GM12864 (cell line): ENCODE data around the gene LAMA4.

Source experiments
- DNase-seq: peaks from one replicate; pipeline ENCODE4 v3.0.0-alpha.2; 2011; ENCODE audit warnings: low read depth
- H3K4me3 ChIP-seq: 2 replicates; pipeline ENCODE4 v1.5.1; 2011; ENCODE audit warnings: mild to moderate bottlenecking, low read depth, low read length, control low read depth
- TF ChIP-seq, protein P1 (sequence below): IDR thresholded peaks from 2 replicates; pipeline ENCODE4 v1.5.1; 2011; ENCODE audit warnings: low read depth, mild to moderate bottlenecking, moderate library complexity, low read length, control low read depth, inconsistent platforms; ENCODE audit errors: missing control alignments

LAMA4 gene

GRCh38 chr6:112223070-112223861, 31.1 kb downstream of the LAMA4 start:
- no peak for DNase-seq
- no peak overlapping the region for H3K4me3 ChIP-seq
- TF ChIP-seq, protein P1, sequence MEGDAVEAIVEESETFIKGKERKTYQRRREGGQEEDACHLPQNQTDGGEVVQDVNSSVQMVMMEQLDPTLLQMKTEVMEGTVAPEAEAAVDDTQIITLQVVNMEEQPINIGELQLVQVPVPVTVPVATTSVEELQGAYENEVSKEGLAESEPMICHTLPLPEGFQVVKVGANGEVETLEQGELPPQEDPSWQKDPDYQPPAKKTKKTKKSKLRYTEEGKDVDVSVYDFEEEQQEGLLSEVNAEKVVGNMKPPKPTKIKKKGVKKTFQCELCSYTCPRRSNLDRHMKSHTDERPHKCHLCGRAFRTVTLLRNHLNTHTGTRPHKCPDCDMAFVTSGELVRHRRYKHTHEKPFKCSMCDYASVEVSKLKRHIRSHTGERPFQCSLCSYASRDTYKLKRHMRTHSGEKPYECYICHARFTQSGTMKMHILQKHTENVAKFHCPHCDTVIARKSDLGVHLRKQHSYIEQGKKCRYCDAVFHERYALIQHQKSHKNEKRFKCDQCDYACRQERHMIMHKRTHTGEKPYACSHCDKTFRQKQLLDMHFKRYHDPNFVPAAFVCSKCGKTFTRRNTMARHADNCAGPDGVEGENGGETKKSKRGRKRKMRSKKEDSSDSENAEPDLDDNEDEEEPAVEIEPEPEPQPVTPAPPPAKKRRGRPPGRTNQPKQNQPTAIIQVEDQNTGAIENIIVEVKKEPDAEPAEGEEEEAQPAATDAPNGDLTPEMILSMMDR = no peak

GRCh38 chr6:112221981-112222852, 32.1 kb downstream of the LAMA4 start:
- no peak overlapping the region for H3K4me3 ChIP-seq
- TF ChIP-seq, protein P1 = no peak
- no peak for DNase-seq

DNA sequence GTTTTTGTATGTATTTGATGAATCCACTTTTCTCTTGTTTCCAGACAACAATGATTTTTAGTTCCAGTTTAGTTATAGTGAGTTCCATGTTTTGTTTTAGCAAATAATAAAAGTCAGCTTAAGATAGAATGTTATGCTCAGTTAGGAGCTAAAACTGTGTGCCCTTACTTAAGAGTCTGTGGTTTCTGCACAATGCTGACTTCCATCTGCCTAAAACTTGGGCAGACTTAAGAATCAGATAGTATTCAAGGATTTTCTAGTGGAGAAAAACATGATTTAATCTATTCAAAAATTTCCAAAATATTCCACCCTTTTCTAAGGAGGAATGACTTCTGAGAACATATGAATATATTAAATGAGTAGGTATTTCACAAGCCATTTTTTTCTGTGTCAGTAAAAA, 32.8 kb downstream of the LAMA4 start:
- no peak overlapping the region for H3K4me3 ChIP-seq
- TF ChIP-seq, protein P1 = no peak
- DNase-seq = no peak

DNA sequence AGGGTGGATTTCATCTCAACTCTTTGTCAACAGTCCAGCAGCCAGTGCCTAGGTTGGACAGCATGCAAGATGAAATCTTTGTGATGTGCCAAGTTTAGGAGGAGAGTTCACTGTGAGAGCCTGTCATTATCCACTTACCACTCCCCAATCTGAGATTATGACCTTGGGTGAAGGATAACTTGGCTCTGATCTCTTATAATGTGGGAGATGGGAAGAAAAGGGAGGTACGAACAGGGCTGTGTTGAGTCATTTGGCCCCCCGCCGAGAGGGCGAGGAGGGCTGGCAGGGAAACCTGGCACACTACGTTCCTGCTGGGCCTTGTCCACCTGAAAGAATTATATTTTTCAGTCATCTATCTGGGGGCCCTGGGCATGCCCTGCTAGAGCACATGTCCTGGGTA, 35.8 kb downstream of the LAMA4 start:
- TF ChIP-seq, protein P1 = no peak
- no peak for DNase-seq
- no peak overlapping the region for H3K4me3 ChIP-seq

- DNase-seq = no peak
- TF ChIP-seq, protein P1 = no peak
- H3K4me3 ChIP-seq = no peak overlapping the region
Observed at GRCh38 chr6:112216662-112217551, 37.5 kb downstream of the LAMA4 start.

DNA sequence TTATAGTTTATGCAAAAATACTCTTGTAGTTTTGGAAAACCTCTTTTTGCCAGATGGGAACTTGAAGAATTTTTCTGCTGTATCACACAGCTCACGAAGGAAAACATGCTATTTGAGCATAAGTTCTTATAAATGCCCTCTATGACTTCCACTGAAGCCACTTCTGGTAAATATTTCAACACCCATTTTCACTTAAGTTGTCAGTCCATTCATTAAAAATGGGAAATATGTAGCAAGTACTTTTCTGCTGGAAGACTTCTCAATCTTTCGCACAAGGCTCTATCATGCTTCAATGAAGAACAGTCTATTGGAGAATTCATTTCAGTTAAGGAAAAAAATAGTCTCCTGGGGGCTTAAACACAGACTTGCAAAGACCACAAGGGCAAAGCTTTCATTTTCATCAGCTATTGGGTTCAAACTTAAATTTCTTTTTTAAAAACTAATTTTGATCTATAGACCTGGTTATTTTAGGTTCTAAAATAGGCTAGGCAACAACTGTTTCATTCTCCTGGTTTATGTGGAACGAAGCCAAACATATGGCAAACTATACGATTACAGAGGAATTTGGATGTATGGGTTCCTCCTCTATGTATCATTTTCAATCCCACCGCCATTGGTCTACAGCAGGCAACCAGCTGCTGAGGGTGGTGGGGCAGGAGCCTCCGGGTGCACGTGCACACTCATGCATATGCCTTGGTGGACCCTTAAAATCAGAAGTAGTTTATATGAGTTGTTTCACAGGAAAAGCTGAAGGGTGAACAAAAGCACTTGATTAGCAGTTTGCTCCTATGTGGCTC, 38.7 kb downstream of the LAMA4 start:
- DNase-seq = no peak
- H3K4me3 ChIP-seq = no peak overlapping the region
- TF ChIP-seq, protein P1 = no peak
